SK-N-SH treated with all-trans-retinoic acid at 6 μM for 48 hours (cell line): ENCODE data around the gene CDK6.

ENCODE experiments used
- ARNTL ChIP-seq: fragments of 450-650 bp; formaldehyde crosslinking; IDR thresholded peaks from 2 replicates; pipeline ENCODE4 v1.5.0; 2020; ENCODE audit warnings: low read depth, mild to moderate bottlenecking, moderate library complexity, borderline replicate concordance
- CSDC2 ChIP-seq: fragments of 250-450 bp; sonication (Bioruptor Pico); IDR thresholded peaks from 2 replicates; pipeline ENCODE4 v1.5.0; 2020; ENCODE audit warnings: mild to moderate bottlenecking, moderate library complexity
- GLIS3 ChIP-seq: fragments of 250-450 bp; sonication (Bioruptor Pico); IDR thresholded peaks from 2 replicates; pipeline ENCODE4 v1.5.0; 2020; ENCODE audit warnings: mild to moderate bottlenecking, moderate library complexity
- ISL1 ChIP-seq: fragments of 250-450 bp; sonication (Bioruptor Pico); IDR thresholded peaks from 2 replicates; pipeline ENCODE4 v2.1.2; 2022; ENCODE audit warnings: mild to moderate bottlenecking, moderate library complexity
- PATZ1 ChIP-seq: fragments of 250-450 bp; sonication (Bioruptor Pico); IDR thresholded peaks from 2 replicates; pipeline ENCODE4 v1.8.0; 2020; ENCODE audit warnings: mild to moderate bottlenecking, moderate library complexity, borderline replicate concordance
- POU6F1 ChIP-seq: fragments of 250-450 bp; sonication (Bioruptor Pico); IDR thresholded peaks from 2 replicates; pipeline ENCODE4 v1.8.0; 2021; ENCODE audit warnings: low read depth, mild to moderate bottlenecking, moderate library complexity, borderline replicate concordance
- PPARA ChIP-seq: fragments of 250-450 bp; sonication (Bioruptor Pico); IDR thresholded peaks from 2 replicates; pipeline ENCODE4 v1.5.0; 2020; ENCODE audit warnings: mild to moderate bottlenecking, borderline replicate concordance
- RARB ChIP-seq: fragments of 250-450 bp; sonication (Bioruptor Pico); IDR thresholded peaks from 2 replicates; pipeline ENCODE4 v1.8.0; 2021; ENCODE audit warnings: mild to moderate bottlenecking, moderate library complexity
- ZFP3 ChIP-seq: fragments of 250-450 bp; sonication (Bioruptor Pico); IDR thresholded peaks from 2 replicates; pipeline ENCODE4 v1.5.0; 2020; ENCODE audit warnings: mild to moderate bottlenecking, moderate library complexity
- ZFP30 ChIP-seq: fragments of 450-650 bp; formaldehyde crosslinking; IDR thresholded peaks from 2 replicates; pipeline ENCODE4 v1.5.0; 2022; ENCODE audit warnings: mild to moderate bottlenecking, moderate library complexity
- ZNF565 ChIP-seq: fragments of 450-650 bp; formaldehyde crosslinking; conservative IDR thresholded peaks from 2 replicates; pipeline ENCODE4 v1.5.0; 2020; ENCODE audit warnings: low read depth, mild to moderate bottlenecking, moderate library complexity
- ZNF70 ChIP-seq: fragments of 450-650 bp; formaldehyde crosslinking; IDR thresholded peaks from 2 replicates; pipeline ENCODE4 v1.5.0; 2020; ENCODE audit warnings: mild to moderate bottlenecking, moderate library complexity
- ZNF8 ChIP-seq: fragments of 450-650 bp; formaldehyde crosslinking; IDR thresholded peaks from 2 replicates; pipeline ENCODE4 v1.5.0; 2020; ENCODE audit warnings: mild to moderate bottlenecking, moderate library complexity

- TF ChIP-seq CSDC2 (CRISPR knock-in tag) (peak; percentile 76; the same call in 1 of the 2 replicates), ZFP30 (no peak), RARB (CRISPR knock-in tag) (peak; percentile 8; the same call in 1 of the 2 replicates), ZFP3 (no peak), ZNF70 (CRISPR knock-in tag) (no peak), ZNF565 (CRISPR knock-in tag) (no peak), GLIS3 (CRISPR knock-in tag) (no peak), ARNTL (CRISPR knock-in tag) (no peak), POU6F1 (CRISPR knock-in tag) (no peak), PATZ1 (CRISPR knock-in tag) (no peak), ZNF8 (CRISPR knock-in tag) (no peak), ISL1 (CRISPR knock-in tag) (peak; percentile 78), PPARA (CRISPR knock-in tag) (no peak)
Observed at GRCh38 chr7:92740700-92741126, 95.7 kb downstream of the CDK6 start.
